ENCODE results near the gene WASHC4.

GRCh38 chr12:105192624-105193225 lies 85.2 kb downstream of the WASHC4 start:
- TF ChIP-seq TARDBP (IDR thresholded peaks at IDR 0.05), result no peak
- TF ChIP-seq CTBP1 (IDR thresholded peaks at IDR 0.05; ENCODE audit: borderline replicate concordance), result no peak
- TF ChIP-seq SP1 (IDR thresholded peaks at IDR 0.05), result no peak
- no peak for TF ChIP-seq HDGF (IDR thresholded peaks at IDR 0.05; ENCODE audit: borderline replicate concordance)
- no peak for TF ChIP-seq ARNT (IDR thresholded peaks at IDR 0.05)
- no peak for TF ChIP-seq FOXM1 (IDR thresholded peaks at IDR 0.05; ENCODE audit: borderline replicate concordance)
- TF ChIP-seq BHLHE40 (IDR thresholded peaks at IDR 0.05; ENCODE audit: borderline replicate concordance), result no peak
- TF ChIP-seq FOXA1 (IDR thresholded peaks at IDR 0.05), result no peak
- no peak for TF ChIP-seq SUZ12 (IDR thresholded peaks at IDR 0.05)
- TF ChIP-seq PKNOX1 (IDR thresholded peaks at IDR 0.05), result no peak
- TF ChIP-seq FOXK2 (IDR thresholded peaks at IDR 0.05), result no peak

Data from HEK293T (cell line).